Measurements from ENCODE around the gene ZDHHC14.

The ZDHHC14 gene

GRCh38 chr6:157721426-157721825 is 340.4 kb downstream of the ZDHHC14 start:
- H3K27ac ChIP-seq = no peak overlapping the region
- no peak for TF ChIP-seq CTCF (IDR thresholded peaks at IDR 0.05)
- no peak for TF ChIP-seq ZFX (IDR thresholded peaks at IDR 0.05; ENCODE audit: borderline replicate concordance)

GRCh38 chr6:157721830-157722229 is 340.8 kb downstream of the ZDHHC14 start:
- no peak for TF ChIP-seq CTCF (IDR thresholded peaks at IDR 0.05)
- no peak for TF ChIP-seq ZFX (IDR thresholded peaks at IDR 0.05; ENCODE audit: borderline replicate concordance)
- no peak overlapping the region for H3K27ac ChIP-seq

GRCh38 chr6:157723376-157723775 is 342.4 kb downstream of the ZDHHC14 start:
- TF ChIP-seq ZFX (IDR thresholded peaks at IDR 0.05; ENCODE audit: borderline replicate concordance) (no peak), CTCF (IDR thresholded peaks at IDR 0.05) (no peak)

GRCh38 chr6:157724138-157724820 is 343.3 kb downstream of the ZDHHC14 start:
- TF ChIP-seq CTCF (IDR thresholded peaks at IDR 0.05) (no peak), ZFX (IDR thresholded peaks at IDR 0.05; ENCODE audit: borderline replicate concordance) (no peak)
- no peak overlapping the region for H3K27ac ChIP-seq

More at GRCh38 chr6:157723376-157723775, 342.4 kb downstream of the ZDHHC14 start:
- H3K27ac ChIP-seq = no peak overlapping the region

DNA sequence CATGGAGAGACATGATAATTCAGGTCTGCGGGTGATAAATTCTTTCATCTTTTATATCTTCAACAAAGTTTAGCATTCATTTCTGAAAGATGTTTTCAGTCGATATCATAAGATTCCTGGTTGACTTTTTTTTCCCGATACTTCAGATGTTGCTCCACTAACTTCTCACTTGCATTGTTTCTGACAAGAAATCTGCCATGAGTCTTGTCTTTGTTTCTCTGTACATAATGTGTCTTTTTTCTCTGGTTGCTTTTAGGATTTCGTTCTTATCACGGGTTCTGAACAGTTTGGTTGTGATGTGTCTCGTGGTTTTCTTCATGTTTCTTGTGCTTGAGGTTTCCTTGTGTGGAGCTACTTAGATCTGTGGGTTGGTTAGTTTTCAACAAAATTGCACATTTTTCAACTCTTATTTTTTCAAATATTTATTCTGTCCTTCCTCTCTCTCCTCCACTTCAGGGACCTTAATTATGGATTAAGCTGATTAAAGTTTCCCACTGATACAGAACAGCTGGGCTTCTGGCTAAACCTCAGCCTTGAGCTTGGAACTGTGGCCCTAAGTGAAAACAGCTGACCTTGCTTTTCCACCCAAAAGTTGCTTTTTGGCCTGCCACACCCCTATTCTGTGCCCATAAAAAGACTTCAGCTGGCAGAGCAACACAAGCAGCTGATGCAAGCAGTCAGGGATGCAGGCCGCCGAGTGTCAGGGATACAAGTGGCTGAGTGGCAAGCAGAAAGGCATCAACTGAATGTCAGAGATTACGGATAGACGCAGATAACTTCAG is 344.2 kb downstream of the ZDHHC14 start:
- no peak overlapping the region for H3K27ac ChIP-seq
- TF ChIP-seq ZFX (IDR thresholded peaks at IDR 0.05; ENCODE audit: borderline replicate concordance) (no peak), CTCF (IDR thresholded peaks at IDR 0.05) (no peak)

DNA sequence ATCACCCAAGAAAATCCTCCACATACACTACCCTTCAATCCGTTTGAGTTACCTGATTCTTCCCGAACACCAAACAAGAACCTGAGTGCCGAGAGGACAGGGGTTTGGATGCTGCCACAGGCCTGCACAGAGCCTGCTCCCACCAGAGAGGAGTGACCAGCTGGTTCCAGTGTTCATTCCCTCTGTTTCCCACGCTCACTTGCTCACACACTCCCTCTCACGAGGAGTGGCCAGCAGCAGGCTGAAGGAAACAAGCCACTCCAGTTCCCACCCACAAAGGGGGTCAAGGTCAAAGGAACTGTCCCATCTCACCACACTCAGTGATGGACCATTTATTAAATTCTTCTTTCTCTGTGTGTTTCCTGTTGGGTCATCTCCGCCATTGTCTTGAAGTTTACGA is 344.8 kb downstream of the ZDHHC14 start:
- TF ChIP-seq CTCF (IDR thresholded peaks at IDR 0.05) = no peak
- TF ChIP-seq ZFX (IDR thresholded peaks at IDR 0.05; ENCODE audit: borderline replicate concordance) = no peak

More for the DNA sequence above, 344.8 kb downstream of the ZDHHC14 start:
- H3K27ac ChIP-seq = no peak overlapping the region

All from 22Rv1 (cell line).